GM21381 (cell line): ENCODE data around the gene KCNJ5.

Source experiments
- ATAC-seq: cut with Tn5 transposase; IDR thresholded peaks from one replicate; pipeline ENCODE4 v1.9.1; 2021; ENCODE audit warnings: mild to moderate bottlenecking, moderate library complexity; ENCODE audit not compliant: unreplicated experiment

KCNJ5 gene

GRCh38 chr11:128868841-128869671, 22.1 kb upstream of the KCNJ5 start:
- ATAC-seq: no peak

GRCh38 chr11:128871168-128871610, 20.0 kb upstream of the KCNJ5 start:
- ATAC-seq: no peak

DNA sequence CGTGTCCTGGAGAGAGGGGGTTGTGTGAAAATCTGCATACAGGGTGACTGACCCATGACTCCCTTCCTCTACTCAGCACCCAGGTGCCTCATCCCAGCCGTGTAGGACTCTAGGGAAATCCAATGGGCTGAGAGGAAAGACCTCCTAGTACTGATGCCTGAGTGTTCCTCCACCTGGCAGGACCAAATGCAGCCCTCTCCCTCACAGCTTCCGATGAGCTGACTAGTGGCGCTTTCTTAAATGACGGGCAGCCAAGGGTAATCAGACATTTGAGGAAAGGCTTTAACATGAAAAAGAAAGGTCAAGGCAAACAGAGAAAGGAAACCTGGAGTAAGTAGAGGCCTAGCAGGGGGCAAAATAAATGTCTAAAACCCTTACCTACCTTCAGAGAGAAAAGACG, 19.1 kb upstream of the KCNJ5 start:
- no peak for ATAC-seq

- no peak for ATAC-seq
Measured at GRCh38 chr11:128872594-128872993, 18.6 kb upstream of the KCNJ5 start.

GRCh38 chr11:128874427-128874826, 16.7 kb upstream of the KCNJ5 start:
- ATAC-seq: no peak

DNA sequence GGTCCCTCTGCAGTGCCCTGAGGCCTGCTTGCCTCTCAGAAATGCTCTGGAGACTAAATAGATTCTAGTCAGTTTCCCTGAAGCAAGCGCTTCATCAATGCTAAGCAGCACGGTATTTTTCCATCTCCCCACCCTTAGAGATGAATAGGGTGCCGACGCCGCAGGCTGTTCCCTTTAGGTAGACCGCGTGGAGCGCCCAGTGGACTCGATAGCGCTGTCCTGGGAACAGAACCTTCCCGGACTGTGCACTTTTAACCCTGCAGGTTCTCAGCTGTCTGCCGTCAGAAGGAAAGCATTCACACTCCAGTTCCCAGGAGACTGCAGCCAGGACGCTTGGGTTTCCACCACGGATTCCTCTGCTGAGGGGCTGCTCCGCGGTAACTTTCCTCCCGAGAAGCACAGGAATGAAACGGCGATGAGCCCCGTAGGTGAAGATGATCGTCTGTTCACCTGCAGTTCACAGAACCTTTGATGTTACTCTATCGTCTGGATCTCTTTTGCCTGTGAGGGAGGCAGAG, 15.0 kb upstream of the KCNJ5 start:
- no peak for ATAC-seq

DNA sequence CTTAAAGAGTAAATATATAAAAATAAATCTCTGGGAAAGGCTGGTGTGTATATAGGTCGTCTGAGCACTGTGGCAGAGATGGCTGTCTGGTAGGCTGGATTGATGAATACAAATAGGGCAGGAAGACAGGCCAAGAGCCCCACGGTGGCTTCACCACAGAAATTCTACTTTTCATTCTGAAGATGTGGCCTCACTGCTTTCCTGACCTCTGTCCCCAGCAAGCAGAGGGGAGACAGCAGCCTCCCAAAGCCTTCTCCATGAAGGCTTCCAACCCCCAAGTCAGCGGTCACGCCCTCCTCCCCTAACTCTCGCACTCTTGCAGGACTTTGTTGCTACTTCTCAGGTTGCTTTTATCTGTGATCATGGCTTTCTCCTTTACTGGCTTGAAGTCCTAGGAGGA, 13.4 kb upstream of the KCNJ5 start:
- no peak for ATAC-seq

DNA sequence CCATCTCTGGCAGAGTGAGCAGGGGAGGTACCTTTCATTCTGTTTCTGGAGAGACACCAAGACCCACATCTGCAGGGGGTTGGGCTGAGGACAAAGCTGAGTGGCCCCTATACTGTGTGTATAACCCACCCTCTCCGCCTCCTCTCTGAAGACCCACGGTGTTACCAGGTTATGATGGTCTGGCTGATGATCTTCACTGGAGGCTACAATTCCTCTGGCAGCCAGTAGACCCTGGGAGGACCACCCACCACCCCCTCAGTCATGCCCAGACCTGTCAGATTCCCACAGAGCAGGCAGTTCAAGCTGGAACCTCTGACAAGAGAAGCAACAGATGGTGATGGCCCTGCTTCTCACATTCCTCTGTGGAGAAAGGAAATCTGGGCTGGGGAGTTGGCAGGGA, 12.7 kb upstream of the KCNJ5 start:
- no peak for ATAC-seq

GRCh38 chr11:128879817-128880216, 11.3 kb upstream of the KCNJ5 start:
- no peak for ATAC-seq

DNA sequence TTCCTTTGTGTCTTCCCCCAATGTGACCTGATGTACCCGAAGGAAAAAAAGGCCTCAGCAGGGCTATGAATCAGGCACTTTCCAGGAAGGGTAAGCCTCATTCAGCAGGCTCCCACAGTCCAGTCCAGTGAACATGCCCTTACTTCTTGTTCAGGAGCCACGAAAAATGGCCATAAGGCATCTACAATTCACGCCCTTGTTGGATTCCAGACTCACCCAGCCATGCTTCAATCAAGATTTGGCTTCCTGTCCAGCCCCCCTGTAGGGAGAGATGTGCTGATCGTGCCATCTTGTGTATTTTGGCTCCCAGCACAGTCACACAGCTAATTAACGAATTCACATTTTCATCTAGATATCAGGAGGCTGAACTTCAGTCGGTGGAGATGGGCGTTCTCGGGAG, 9.9 kb upstream of the KCNJ5 start:
- no peak for ATAC-seq

- no peak for ATAC-seq
Measured at GRCh38 chr11:128882451-128882850, 8.7 kb upstream of the KCNJ5 start.

DNA sequence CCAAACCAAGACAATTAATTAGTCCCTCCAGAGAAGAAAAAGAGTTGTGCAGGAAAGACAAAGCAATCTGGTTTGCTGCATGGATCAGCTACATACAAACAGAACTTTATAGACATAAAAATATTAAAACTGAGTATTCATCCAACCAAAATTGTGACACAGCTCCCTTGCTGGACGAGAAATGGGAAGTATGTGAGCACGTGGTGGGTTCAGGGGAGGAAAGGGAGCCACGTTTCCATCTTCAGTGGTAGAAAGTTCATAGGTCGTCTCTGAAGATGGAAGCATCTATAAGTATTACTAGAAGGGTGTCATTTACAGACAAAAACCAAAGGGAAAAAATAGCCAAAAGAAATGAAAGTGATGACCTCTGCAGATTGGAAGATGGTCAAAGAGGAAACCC, 7.1 kb upstream of the KCNJ5 start:
- ATAC-seq: no peak

- peak; percentile 79 for ATAC-seq
Measured at GRCh38 chr11:128884703-128885338, 6.3 kb upstream of the KCNJ5 start.

DNA sequence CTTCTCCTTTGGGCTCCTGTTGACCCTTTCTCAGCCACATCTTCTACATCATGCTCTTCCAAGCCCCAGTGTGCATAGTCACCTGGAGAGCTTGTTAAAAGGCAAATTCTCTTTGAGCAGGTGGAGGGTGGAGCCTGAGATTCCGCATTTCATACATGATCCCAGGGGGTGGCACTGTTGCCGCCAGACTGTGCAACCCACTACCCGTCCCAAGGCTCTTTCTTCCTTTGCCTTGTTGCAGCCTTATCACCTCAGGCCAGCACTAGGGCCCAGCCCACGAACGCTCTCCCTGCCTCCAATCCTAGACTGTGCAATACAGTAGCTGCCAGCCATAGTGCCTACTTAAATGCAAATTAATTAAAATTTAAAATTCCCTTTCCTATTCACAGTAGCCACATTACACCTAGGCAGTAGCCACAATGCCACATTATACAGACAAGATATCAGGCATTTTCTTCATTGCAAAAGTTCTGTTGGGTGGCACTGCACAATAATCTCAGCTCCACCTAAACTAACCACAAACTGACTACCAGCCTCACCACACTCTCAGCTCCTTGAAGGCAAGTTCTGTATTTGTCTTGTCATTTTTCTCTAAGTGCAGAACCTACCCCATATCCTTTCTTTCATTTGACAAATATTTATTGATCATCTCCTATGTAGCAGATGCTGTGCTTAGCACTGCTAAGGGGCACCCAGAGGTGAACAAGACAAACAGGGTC, 4.6 kb upstream of the KCNJ5 start:
- ATAC-seq: no peak

DNA sequence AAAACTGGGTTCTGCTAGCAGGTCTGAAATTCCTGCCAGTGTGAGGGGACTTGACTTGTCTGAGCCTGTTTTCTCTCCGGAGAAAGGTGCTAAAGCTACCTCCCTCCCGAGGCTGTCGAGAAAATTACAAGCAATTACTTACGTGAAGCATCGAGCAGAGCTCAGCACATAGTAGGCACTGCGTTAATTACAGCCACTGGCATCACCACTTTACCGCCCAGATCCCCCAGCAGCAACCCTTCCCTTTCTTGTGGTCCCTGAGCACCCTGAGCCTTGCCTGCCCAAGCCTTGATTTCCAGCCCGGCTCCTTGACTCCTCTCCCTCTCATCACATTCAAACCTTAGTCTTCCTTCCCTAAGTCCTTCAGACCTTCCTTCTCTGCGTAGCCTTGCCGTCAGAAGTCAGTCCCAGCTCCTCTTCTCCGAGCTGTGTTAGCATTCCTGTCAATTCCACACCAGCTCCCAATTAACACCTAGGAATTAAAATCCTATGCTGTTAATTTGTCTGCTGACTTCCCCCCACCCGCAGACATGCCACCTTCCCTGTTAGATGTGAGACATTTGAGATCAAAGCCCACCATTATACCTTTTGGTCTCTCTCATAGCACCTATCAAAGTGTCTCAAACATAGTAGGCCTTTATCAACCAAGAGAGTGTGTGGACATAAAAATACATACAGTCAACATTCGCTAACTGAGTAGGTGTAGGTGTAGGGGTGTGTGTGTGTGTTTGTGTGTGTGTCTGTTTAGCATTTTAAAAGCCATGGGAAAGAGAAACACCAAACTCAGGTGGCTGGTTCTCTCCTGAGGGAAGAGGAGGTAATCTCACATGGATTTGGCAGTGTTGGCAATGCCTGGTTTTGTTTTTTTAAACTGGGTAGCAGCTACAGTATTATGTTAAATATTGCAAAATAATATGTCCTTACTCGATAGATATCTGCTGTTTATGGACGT, 2.8 kb upstream of the KCNJ5 start:
- ATAC-seq: no peak

GRCh38 chr11:128889657-128890213, 1.4 kb upstream of the KCNJ5 start:
- no peak for ATAC-seq

DNA sequence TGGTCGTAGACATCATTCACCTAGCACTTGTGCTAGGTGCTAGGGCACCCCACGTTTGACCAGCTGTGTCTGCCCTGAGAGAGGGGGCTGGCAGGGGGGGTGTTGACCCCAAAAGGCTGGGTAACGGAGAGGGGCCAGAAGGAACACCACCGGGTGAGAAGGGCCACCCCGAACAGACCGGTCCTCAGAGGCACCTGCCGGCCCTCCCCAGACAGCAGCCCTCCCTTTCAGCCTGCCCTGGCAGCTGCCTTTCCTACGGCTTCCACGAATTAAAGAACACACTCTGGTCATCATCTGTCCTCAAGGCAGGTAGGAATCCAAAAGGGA, 977 bp upstream of the KCNJ5 start:
- ATAC-seq: no peak

GRCh38 chr11:128891913-128892398, 800 bp downstream of the KCNJ5 start:
- no peak for ATAC-seq

- ATAC-seq: no peak
Measured at GRCh38 chr11:128892866-128893565, 1.9 kb downstream of the KCNJ5 start.
